ENCODE results near the gene METTL15.
"Not testable (repeated sequence)": the region's sequence is repeated elsewhere in the genome, so short reads cannot be mapped to it uniquely, and the experiment has no call there.

GRCh38 chr11:28087192-28087591 lies 21.0 kb upstream of the METTL15 start:
- TF ChIP-seq FOXA1 (IDR thresholded peaks at IDR 0.05); HDGF (IDR thresholded peaks at IDR 0.05; ENCODE audit: borderline replicate concordance); SP1 (IDR thresholded peaks at IDR 0.05); BHLHE40 (IDR thresholded peaks at IDR 0.05; ENCODE audit: borderline replicate concordance); CTBP1 (IDR thresholded peaks at IDR 0.05; ENCODE audit: borderline replicate concordance); ARNT (IDR thresholded peaks at IDR 0.05); L3MBTL2 (conservative IDR thresholded peaks at IDR 0.05); ZNF384 (IDR thresholded peaks at IDR 0.05); FOXM1 (IDR thresholded peaks at IDR 0.05; ENCODE audit: borderline replicate concordance); SUZ12 (IDR thresholded peaks at IDR 0.05); TARDBP (IDR thresholded peaks at IDR 0.05): not testable (repeated sequence)
